Measurements from ENCODE around the gene RACGAP1.

Gene RACGAP1

GRCh38 chr12:50057000-50057841, 31.9 kb upstream of the RACGAP1 start, which contains the start of gene ASIC1:
TSS of gene ASIC1 (plus strand) at chr12:50057596. CDS start at chr12:50058767, 1,171 bp downstream.
- H3K4me3 ChIP-seq (ENCODE audit: low read depth, low read length), result peak within 1 kb of the TSS; percentile 61
- DNase-seq (ENCODE audit: low read depth), result no peak

DNA sequence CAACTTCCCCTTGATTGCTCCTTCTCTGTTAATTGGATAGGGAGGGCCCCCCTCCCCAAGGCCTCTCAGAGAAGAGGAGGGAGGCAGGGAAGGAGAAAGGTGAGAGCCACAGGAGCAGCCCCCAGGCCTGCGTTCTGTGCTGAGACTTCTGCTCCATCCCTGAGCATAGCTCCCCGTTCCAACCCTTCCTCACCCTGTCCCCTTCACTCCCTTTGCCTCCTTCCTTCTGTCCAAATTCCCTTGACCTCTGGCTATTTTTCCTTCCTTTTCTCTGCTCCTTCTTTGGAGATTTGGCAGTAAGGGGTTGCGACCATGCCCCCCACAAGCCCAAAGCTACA, 31.3 kb upstream of the RACGAP1 start:
- H3K4me3 ChIP-seq (ENCODE audit: low read depth, low read length), result peak overlapping the region; percentile 61
- DNase-seq (ENCODE audit: low read depth), result no peak

- H3K4me3 ChIP-seq (ENCODE audit: low read depth, low read length), result no peak overlapping the region
- no peak for DNase-seq (ENCODE audit: low read depth)
Measured at GRCh38 chr12:50055831-50056638, 30.7 kb upstream of the RACGAP1 start.

DNA sequence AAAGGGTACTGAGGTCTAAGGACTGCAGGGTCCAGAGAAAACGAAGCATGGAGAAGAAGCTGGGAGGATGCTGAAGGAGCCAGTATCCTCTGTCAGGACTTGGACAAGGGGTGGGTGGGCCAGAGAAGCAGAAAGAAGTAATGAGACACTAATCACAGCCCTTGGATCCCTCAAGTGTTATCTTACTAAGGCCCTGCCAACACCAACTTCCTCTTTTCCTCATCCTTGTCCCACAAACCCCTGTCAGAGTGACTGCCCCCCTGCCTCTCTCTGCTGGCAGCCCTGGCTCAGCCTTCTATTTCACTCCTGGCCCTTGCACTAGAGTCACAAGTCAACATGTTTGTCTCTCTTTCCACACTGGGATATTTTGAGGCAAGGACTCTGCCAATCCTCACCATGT, 28.3 kb upstream of the RACGAP1 start:
- no peak for DNase-seq (ENCODE audit: low read depth)
- H3K4me3 ChIP-seq (ENCODE audit: low read depth, low read length), result no peak overlapping the region

GRCh38 chr12:50052964-50053363, 27.7 kb upstream of the RACGAP1 start:
- DNase-seq (ENCODE audit: low read depth), result no peak
- no peak overlapping the region for H3K4me3 ChIP-seq (ENCODE audit: low read depth, low read length)

DNA sequence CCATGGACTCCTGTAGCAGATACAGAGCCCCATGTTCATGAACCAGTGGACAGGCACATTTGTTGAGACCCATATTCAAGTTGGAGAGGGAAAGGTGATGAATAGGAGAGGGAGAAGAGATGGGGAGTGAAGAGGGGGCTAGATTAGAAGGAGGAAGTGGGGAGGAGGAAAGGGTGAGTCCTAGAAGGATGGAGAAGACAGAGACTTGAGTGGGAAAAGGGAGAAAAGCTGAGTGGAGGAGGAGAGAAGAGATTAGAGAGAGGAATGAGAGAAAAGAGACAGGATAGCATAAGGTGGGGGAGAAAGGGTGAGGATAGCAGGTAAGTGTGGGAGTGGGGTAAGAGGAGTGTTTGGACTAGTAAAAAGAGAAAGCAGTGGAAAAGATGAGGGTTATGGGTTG, 27.2 kb upstream of the RACGAP1 start:
- H3K4me3 ChIP-seq (ENCODE audit: low read depth, low read length), result no peak overlapping the region
- no peak for DNase-seq (ENCODE audit: low read depth)

GRCh38 chr12:50051101-50051806, 26.0 kb upstream of the RACGAP1 start:
- DNase-seq (ENCODE audit: low read depth), result no peak
- no peak overlapping the region for H3K4me3 ChIP-seq (ENCODE audit: low read depth, low read length)

- no peak for DNase-seq (ENCODE audit: low read depth)
- H3K4me3 ChIP-seq (ENCODE audit: low read depth, low read length), result peak overlapping the region; percentile 30
Measured at GRCh38 chr12:50050410-50051098, 25.3 kb upstream of the RACGAP1 start.

DNA sequence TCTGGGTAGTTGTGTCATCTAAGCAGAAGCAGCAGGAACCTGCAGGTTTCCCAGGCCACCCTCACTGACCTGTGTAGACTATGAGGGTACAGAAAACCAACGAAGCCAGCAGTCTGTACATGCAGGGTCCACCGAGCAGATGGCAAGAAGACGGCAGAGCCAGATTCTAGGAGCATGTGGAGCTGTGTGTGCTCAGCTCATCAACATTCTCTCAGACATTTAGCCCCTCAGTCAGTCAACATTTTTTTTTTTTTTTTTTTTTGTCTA, 24.8 kb upstream of the RACGAP1 start:
- no peak for DNase-seq (ENCODE audit: low read depth)
- peak overlapping the region; percentile 30 for H3K4me3 ChIP-seq (ENCODE audit: low read depth, low read length)

DNA sequence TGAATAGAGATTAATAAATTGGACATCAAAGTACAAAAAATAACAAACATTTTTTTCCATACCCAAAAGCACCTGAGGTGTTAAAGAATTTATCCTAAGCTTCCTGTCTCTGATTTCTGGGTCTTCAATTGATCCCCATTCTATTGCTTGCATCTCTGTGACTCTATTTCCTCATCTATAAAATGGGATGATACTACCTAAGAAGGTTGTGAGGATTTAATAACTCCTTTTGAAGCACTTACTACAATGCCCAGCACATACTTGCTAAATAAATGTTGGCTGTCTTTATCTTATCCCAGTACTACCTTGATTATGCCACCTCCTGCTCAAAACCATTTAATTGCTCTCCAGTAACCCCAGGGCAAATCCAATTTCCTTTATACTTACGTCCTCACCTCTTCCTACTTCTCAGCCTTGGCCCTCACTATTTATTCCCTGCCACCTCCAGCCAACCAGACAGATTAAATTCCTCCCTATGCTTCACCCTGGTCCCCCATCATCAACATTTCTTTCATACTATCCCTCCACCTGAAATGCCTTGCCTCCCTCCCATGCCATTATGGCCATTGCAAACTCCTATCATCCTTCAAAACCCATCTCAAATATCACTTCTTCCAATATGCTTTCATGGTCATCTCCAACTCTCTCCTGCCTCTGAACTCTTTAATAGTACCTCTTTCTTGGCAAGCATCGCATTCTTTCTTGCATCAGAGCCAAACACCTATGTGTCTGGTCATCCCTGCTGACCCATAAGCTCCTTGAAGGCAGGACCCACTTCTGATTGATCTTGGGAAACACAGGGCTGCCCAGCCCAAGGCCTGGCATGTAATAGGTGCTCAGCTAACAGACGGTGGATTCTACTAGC, 24.2 kb upstream of the RACGAP1 start:
- H3K4me3 ChIP-seq (ENCODE audit: low read depth, low read length), result no peak overlapping the region
- no peak for DNase-seq (ENCODE audit: low read depth)

- no peak overlapping the region for H3K4me3 ChIP-seq (ENCODE audit: low read depth, low read length)
- no peak for DNase-seq (ENCODE audit: low read depth)
Measured at GRCh38 chr12:50047693-50048250, 22.5 kb upstream of the RACGAP1 start.

DNA sequence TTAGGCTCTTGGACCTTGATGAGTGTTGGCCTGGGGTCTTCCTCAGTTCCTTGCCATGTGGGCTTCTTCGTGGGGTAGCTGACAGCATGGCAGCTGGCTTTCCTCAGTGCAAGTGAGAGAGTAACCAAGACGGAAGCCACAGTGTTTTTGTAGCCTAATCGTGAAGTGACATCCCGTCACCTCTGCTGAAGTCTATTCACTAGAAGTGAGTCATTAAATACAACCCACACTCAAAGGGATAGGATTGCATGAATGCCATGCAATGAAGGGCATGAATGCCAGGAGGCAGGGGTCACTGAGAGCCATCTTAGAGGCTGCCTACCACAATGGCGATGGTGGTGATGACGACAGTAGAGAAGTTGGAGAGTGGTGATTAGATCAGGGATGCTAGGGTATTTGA, 18.6 kb upstream of the RACGAP1 start:
- no peak for DNase-seq (ENCODE audit: low read depth)
- H3K4me3 ChIP-seq (ENCODE audit: low read depth, low read length), result no peak overlapping the region

DNA sequence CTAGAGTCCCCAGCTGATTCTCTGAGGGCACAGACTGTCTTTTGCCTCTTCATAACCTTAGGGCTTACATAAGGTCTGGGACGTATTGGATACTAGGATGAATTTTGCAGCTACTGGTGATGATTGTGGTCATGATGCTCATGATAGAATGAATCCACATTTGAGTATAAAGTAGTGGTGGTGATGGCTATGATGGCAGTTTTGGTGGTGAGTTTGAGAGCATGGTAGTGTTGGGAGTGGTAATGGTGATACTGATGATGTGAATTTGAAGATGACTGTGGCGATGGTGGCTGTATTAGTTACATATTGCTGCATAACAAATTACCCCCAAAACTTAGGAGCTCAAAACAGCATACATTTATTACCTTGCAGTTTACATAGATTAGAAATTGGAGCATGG, 18.0 kb upstream of the RACGAP1 start:
- no peak overlapping the region for H3K4me3 ChIP-seq (ENCODE audit: low read depth, low read length)
- DNase-seq (ENCODE audit: low read depth), result no peak

GRCh38 chr12:50042693-50043092, 17.4 kb upstream of the RACGAP1 start:
- no peak for DNase-seq (ENCODE audit: low read depth)
- H3K4me3 ChIP-seq (ENCODE audit: low read depth, low read length), result no peak overlapping the region

DNA sequence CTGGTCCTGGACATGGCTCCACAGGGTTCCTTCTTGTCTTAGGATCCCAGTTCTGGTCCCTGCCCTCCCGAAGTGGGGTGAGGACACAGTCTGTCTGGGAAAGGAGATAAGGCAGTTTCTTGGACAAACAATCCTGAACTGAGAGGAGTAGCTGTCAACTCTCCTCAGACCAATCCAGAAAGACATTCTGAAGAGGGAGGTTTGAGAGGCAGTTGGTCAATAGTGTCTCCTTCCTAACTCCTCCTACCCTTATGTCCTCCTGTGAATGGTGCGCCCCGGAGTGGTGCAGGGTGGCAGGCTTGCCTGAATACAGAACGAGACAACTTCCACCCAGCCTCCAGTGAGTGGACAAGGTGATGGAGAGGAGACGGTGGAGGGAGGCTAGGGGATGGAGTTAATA, 16.7 kb upstream of the RACGAP1 start:
- no peak overlapping the region for H3K4me3 ChIP-seq (ENCODE audit: low read depth, low read length)
- DNase-seq (ENCODE audit: low read depth), result no peak

DNA sequence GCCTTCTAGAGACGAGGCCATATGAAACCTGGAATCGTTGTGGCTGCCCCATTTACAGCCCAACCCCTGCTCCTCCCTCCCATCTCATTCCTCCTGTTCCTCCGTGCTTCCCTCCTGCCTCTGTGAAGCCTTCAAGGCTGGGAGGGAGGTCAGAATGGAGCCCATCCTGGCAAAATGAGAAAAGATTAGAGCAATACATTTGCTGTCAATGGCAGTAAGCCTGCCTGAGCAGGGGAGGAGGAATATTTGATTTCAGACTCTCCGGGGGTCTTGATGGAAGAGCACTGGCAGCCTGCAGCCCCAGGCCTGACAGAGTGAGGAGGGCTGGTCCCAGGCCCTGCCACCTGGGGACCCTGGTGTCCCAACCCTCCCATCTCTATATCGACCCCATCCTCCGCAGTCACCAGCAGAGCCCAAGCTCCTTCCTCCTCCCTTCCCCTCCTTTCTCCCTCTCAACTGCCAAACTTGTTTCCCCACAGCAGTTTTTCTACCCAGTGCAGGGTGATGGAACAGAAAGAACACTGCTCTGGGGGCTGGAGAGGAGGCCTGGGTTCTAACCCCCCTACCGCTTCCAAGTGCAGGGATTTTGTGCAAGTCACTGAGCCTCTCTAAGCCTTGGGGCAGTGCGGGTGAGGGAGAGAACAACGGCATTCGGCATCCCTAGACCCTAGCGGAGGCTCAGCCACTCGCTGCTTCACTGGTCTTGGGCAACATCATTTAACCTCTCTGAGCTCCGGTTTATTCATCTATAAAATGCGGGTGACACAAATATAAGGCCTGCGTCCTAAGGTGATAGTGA, 16.0 kb upstream of the RACGAP1 start:
- DNase-seq (ENCODE audit: low read depth), result no peak
- no peak overlapping the region for H3K4me3 ChIP-seq (ENCODE audit: low read depth, low read length)

GRCh38 chr12:50040657-50041056, 15.4 kb upstream of the RACGAP1 start:
- H3K4me3 ChIP-seq (ENCODE audit: low read depth, low read length), result no peak overlapping the region
- DNase-seq (ENCODE audit: low read depth), result no peak
